Activated CD4-positive, alpha-beta T cell treated with anti-CD3 and anti-CD28 coated beads for 24 hours (primary cell): ENCODE measurements around the gene KLHL20.
"Not testable (repeated sequence)": the region's sequence is repeated elsewhere in the genome, so short reads cannot be mapped to it uniquely, and the experiment has no call there.

Experiments used
- DNase-seq, 2 donors: peaks; one replicate each; pipeline ENCODE4 v3.0.0-alpha.2; 2020; ENCODE audit warnings: low read depth in 2 of 2

Gene KLHL20

DNA sequence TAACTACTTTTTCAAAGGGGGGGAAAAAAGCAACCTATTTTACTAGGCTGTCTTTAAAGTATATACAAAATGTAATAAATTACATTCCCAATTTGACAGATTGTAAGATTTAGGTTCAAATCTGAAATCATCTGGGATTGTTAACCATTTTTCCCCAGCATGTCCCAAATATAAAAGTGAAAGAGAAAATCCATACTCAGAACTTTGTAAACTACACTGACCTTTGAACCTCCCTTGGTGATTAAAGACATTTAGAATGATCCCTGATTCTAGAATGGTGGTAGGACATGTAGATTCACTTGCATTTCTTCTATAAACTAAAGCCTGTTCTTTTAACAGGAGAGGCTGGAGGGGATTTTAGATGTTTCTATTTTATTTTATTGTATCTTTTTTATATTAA is 39.0 kb downstream of the KLHL20 start:
- no peak for DNase-seq

DNA sequence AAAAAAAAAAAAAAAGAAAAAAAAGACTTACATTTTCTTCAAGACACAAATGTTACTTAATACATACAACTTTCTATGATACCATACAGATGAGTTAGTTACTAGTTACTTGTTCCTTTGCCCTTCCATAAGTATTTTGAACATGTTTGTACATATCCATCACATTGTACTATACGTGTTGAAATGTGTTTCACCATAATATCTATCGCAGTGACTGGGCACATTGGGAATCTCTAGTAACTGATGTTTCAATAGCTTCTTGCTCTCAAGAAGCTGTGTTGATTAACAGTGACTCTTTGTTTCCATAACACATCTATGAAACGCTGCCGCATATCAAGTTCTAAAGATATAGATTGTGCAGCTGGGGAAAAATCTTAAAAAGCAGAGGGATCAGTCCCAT is 42.9 kb downstream of the KLHL20 start:
- no peak for DNase-seq

DNA sequence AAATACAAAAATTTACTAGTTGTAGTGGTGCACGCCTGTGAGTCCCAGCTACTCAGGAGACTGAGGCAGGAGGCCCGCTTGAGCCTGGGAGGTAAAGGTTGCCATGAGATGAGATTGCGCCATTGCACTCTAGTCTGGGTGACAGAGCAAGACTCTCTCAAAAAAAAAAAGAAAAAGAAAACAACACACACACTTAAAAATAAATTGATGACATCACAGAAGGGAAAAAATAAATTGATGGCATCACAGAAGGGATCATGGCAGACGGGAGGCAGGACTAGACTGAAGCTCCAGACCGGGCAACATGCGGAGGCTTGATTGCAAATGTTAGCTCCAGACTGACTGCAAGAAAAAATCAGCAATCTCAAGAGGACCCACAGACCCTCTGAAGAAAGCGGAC is 43.3 kb downstream of the KLHL20 start:
- DNase-seq: no peak

DNA sequence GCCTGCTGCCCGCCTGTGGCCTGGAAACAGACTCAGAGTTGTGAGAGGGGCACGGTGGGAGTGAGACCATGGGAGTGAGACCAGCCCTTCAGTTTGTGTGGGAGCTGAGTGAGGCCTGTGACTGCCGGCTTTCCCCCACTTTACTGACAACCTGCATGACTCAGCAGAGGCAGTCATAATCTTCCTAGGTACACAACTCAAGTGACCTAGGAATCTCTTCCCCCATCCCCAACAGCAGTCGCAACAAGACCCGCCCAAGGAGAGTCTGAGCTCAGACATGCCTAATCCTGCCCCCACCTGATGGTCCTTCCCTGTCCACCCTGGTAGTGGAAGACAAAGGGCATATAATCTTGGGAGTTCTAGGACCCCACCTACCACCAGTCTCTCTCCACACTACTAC is 44.2 kb downstream of the KLHL20 start:
- DNase-seq: no peak

DNA sequence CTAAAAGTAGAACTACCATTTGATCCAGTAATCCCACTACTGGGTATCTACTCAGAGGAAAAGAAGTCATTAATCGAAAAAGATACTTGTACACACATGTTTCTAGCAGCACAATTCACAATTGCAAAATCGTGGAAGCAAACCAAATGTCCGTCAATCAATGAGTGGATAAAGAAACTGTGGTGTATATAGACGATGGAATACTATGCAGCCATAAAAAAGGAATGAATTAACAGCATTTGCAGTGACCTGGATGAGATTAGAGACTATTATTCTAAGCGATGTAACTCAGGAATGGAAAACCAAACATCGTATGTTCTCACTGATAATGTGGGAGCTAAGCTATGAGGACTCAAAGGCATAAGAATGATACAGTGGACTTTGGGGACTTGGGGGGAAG is 49.5 kb downstream of the KLHL20 start:
- not testable (repeated sequence) for DNase-seq

DNA sequence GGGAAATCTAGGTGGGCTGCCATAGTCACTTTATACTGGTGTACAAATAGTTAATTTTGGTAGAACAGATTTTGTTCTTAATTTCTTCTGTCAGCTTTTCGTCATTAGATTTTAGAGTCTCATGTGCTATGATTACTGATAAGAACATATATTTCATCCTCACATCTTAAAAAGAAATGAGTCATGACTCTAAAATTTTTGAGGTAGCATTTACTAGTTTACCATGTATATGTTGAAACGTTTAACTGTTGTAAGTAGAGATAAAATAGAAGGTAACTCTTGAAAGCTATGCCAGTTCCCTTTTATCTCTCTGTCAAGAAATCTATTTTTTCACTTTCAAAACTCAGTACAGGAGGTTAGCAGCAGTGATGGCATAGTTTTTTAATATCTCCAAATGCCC is 53.4 kb downstream of the KLHL20 start:
- DNase-seq: no peak

DNA sequence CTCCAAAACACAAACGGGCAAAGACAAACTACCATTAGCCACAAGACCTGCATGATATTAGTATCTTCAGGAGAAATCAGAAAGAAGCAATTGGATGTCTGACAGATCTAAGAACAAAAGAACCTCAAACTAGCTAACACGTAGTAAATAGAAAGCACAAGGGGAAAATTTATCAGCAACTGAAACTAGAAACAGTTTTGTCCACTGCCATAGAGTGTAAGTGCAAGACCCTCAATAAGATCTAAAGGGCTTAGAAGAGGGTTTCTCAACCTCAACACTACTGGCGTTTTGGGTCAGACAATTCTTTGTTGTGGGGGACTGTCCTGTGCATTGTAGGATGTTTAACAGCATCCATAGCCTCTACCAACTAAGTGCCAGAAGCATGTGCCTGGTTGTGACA is 54.0 kb downstream of the KLHL20 start:
- DNase-seq: no peak

DNA sequence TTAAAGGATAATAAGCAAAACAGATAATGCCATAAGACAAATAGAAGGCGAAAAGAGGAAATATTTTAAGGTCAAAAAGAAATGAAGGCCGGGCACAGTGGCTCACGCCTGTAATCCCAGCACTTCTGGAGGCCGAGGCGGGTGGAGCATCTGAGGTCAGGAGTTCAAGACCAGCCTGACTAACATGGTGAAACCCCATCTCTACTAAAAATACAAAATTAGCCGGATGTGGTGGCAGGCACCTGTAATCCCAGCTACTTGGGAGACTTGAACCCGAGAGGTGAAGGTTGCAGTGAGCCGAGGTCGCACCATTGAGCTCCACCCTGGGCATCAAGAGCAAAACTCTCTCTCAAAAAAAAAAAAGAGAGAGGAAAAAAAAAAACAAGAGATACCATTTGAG is 55.5 kb downstream of the KLHL20 start:
- DNase-seq: not testable (repeated sequence)

DNA sequence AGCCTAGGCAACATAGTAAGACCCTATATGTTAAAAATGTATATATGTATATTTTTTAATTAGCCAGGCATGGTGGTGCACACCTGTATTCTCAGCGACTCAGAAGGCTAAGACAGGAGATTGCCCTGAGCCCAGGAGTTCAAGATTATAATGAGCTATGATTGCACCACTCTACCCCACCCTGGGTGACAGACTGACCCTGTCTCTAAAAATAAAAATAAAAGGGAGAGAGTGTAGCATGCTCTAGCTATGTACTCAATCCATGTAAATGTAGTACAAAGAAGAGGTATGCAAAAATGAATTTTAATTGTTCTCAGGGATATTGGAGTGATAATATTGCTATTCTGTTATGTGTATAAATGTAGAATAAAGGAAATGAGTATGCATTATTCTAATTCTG is 56.8 kb downstream of the KLHL20 start:
- no peak for DNase-seq

DNA sequence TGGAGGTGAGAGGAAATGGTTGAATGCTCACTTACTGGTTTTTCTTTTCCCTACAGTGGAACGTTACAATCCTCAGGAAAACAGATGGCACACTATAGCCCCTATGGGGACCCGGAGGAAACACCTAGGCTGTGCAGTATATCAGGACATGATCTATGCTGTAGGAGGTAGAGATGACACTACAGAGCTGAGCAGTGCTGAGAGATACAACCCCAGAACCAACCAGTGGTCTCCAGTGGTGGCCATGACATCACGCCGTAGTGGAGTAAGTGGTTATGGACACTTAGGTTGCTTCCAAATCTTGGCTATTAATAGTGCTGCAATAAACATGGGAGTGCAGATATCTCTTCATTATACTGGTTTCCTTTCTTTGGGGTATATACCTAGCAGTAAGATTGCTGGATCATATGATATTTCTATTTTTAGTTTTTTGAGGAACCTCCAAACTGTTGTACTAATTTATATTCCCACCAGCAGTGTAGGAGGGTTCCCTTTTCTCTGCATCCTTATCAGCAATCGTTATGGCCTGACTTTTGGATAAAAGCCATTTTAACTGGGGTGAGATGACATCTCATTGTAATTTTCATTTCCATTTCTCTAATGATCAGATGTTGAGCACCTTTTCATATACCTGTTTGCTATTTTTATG is 60.9 kb downstream of the KLHL20 start:
- no peak for DNase-seq

DNA sequence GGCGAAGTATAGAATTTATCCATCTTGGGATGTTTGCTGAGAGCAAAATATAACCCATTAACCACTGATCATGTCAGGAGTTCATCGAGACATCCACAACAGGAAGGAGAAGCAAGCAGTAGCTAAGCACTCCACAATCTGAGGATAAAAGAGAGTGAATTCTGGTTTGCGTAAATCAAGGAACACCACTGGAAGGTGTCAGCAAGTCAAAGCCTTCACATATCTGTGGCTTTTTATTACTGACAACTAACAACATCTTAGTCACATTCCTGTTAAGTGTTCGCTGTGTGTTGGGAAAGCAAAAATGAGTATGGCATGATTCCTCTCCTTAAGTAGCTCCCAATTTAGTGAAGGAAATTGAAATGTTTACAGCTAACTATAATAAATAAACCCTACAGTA is 65.2 kb downstream of the KLHL20 start:
- no peak for DNase-seq

DNA sequence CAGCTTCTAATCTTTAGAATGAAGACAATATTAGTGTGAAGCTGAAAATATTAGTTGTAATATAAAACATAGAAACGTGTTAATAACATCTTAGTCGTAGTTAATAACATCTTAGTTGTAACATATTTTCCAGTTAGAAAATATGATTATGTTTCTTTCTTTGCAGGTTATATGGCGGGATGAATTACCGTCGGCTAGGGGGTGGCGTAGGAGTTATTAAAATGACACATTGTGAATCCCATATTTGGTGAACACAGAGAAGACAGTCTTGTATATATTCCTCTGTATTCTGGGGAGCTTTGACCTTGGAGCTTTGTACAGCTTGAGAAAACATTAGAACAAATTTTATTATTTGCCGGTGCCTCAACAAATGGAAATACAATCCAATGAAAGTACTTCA is 70.2 kb downstream of the KLHL20 start:
- DNase-seq: no peak

DNA sequence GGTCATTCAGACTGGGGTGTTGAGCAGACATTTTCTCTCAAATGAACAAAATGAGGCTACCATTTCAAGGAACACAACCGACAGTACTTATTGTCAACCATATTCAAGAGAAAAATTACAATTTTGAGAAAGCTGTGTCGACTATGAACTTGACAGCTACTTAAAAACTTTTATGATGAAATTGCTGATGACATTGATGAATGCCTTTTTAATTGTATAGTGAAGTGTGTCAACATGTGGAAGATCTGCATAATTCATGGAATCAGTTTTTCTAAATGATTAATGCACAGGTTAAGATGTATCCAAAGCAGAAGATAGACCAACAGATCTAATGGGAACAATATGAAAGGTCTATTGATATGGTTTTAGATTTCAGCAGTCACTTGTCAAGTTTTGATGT is 75.1 kb downstream of the KLHL20 start:
- DNase-seq: no peak

DNA sequence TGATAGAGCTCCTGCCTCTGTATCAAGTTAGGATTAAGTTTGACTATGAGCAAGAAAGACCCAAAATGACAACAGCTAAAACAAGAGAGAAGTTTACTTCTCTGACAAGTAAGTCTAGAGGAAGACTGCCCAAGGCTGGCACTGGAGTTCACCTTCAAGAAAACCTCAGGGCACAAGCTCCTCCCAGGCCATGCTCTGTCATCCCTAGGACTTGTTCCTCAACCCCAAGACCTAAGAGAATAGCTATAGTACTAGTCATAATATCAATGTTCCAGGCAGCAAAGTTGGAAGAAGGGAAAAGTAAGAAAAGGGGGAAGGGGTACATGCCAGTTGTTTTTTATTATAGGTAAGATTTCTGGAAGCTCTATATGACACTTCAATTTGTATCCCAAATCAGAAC is 83.3 kb downstream of the KLHL20 start:
- no peak for DNase-seq

DNA sequence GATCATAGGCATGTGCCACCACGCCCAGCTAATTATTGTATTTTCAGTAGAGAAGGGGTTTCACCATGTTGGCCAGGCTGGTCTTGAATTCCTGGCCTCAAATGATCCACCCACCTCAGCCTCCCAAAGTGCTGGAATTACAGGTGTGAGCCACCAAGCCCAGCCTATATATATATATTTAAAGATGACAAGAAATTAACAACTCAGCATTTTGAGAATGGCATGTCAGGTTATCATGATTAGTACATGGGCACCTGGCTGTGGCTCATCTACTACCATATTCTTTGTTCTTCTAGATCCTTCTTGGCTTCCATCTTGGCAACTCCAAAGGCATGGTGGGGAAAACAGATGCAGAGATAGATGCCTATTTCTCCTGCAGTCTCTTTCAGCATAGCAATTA is 85.2 kb downstream of the KLHL20 start:
- not testable (repeated sequence) for DNase-seq

DNA sequence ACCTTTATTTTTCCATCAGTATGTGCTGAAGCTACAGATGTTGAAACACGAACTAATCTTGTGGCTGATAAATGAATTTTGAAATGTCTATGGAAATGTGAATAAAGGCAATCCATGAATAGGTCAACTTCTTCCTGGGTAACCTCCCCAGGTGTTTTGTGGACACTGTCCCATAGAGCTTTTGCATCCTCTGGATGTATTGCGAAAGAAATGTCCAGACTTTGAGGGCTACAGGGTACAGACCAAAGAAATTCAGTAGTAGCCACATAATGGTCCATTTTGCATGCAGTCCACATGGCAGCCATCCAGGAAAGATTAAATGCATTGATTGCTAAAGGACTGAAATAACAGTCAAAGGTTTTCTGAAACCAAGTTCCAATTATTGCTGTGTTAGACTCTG is 88.2 kb downstream of the KLHL20 start:
- DNase-seq: no peak

DNA sequence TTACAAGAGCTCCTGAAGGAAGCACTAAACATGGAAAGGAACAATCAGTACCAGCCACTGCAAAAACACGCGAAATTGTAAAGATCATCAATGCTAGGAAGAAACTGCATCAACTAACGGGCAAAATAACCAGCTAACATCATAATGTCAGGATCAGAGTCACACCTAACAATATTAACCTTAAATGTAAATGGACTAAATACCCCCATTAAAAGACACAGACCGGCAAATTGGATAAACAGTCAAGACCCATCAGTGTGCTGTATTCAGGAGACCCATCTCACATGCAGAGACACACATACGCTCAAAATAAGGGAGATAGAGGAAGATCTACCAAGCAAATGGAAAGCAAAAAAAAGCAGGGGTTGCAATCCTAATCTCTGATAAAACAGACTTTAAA is 98.9 kb downstream of the KLHL20 start:
- DNase-seq: not testable (repeated sequence)

DNA sequence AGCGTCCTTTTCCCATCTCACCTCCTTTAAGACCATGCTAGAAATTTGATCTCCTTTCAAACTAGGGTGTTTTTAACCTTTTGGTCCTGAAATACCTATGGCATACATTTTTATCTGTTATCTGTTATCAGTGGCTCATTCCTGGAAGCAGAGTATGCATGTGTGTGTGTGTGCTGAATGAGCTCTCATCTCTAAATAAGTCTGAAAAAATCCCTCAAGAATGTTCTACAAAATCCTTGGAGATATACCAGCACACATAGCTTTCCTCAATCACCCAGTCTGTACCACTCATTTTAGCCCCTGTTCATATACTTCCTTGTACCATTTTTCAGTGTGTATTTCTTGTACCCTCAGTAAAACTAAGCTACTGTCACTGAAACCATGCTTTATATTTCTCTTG is 103.7 kb downstream of the KLHL20 start:
- DNase-seq: no peak

DNA sequence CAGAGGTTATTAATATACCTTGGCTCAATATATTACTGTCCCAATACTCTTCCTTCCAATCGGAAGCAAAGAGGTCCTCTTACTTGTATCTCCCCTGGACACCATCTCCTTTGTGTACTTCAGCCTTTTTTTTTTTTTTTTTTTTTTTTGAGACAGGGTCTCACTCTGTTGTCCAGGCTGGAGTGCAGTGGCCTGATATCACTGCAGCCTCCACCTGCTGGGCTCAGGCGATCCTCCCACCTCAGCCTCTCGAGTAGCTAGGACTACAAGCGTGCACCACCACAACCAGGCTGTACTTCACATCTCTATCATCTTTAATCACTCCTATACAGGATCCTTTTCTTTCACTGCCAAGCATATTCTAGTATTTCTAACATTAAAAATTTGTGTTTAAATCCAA is 106.9 kb downstream of the KLHL20 start:
- DNase-seq: no peak

DNA sequence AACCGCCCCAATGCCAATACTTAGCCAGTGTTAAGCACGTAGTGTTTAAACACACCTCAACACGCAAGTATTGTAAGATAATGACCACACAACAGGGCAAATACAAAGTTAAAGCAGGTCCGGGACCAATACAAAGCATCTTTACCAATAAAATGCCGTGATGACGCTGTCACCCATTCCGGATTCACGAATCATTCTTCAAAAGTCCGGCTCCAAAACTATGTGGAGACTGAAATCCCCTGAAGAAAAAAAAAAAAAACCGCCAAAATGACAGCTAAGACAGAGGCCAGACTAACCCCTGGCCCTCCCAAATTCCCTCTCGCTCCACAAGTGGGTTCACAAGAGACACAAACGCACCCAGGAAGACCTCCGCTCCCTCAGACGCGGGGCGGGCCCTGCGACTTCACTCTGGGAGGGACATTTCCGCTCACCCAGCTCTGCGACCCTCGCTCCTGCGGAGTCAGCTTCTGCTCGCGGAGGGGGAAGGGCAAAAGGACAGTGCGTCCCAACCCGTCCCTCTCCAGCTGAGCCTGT is 109.1 kb downstream of the KLHL20 start:
- DNase-seq: no peak

DNA sequence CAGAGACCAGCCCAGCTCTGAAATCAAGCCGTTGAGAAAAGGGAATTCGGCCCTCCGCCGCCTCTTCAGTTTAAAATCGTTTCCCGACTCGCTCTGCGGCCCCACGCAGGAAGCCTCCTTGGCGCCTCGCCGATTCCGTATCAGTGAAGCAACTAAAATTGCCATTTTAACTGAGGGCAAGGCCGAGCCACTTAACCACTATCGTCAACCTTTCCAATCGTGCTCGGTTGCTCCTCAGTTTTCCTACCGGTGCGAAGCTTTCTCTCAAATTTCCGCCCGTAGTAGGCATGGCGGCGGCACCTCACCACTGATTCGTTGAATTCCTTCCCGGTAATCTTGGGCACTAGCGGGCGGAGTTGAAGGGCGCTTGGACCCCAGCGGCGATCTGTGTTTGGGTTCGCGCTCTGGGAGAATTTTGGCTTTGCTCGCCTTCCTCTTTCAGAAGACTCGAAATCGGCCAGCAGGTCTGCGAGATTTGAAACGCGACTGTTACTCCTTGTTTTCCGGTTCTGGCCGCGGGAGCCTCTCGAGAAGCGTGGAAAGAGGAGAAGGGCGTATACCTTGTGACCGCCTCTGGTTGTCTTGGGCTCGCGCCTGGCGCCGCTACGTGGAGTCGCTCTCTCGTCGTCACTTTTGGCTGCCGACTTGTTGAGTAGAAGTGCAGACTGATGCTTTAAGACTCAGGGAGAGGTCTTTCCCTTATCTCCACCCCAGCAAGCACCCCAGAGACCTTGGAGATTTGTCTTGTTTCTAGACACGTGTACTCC is 109.7 kb downstream of the KLHL20 start, which contains the start of the genes CENPL and DARS2:
Gene CENPL (minus strand): TSS at position 569 of the 767 bp plus-strand sequence. CDS start 13,584 bp downstream, outside the sequence.
Gene DARS2 (plus strand): TSS at position 359 of the 767 bp plus-strand sequence. CDS start 557 bp downstream, outside the sequence.
- peak; percentile 77 for DNase-seq

DNA sequence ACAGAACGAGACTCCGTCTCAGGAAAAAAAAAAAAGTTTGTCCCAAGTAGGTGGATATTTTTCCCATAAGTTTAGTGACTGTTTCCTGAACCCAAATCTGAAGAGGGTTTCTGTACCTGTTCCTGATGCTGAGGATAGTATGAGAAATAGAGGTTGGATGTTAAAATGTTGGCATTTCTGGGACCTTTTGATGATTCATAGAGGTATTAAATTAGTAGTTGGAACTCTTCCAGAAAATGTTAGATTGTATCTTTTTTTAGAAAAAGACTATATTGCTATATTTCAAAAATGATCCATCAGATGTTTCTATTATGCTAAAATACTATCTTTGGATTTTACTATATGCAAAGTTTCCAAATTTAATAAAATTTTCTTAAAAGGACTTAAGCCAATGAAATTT is 112.8 kb downstream of the KLHL20 start:
- no peak for DNase-seq

DNA sequence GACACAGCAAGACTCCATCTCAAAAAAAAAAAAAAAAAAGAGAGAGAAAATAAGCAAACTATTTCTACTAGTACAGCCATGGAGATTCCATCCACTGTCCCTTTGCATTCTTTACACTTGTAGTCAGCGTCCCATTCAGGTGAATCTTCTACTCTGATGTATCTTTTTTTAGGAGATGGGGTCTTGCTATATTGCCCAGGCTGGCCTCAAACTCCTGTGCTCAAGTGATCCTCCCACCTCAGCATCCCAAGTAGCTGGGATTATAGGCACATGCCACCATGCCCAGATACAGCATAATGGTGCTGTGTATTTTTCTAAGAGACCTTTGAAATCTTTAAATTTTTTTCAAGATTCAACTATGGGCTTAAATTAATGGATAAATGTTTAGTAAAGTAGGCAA is 118.0 kb downstream of the KLHL20 start:
- no peak for DNase-seq
